ENCODE results near the gene SEPTIN8.

Gene SEPTIN8

DNA sequence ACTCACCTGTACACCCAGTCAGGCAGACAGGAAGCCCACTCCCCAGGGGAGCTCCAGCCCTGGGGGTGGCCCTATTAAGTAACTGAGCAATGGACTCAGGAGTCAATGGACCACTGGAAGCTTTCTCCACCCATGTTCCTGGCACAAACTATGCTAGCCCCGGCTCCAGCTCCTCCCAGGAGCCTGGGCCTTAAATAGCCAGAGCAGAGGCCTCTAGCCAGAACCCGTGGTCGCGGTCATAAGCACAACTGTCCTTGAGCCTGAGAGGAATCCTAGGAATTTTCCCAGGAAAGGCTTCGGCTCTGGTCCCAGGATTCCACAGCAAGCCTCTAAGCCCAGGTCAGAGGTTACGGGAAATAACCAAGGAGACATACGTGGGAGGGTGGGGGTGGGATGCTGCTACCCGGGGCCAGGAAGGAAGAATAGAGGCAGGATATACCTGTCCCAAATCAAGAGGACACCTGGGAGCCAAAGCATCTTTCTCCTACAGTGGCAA lies 5.5 kb downstream of the SEPTIN8 start:
- H3K79me2 ChIP-seq (ENCODE audit: low read length), result peaks cover 13% of the 10 kb centered on the region
- H3K4me3 ChIP-seq (ENCODE audit: low read length), result no peak overlapping the region
- H3K36me3 ChIP-seq (replicated peaks; ENCODE audit: low read depth, low read length), result no peaks in the 10 kb centered on the region
- no peak overlapping the region for H2AFZ ChIP-seq (ENCODE audit: low read depth, low read length)
- no peaks in the 10 kb centered on the region for H3K4me1 ChIP-seq (ENCODE audit: low read length)
- 0 out of 2 replicates have a peak, but pooled peaks cover 4% of the 10 kb centered on the region for H4K20me1 ChIP-seq (ENCODE audit: insufficient read depth, low read length)
- H3K9ac ChIP-seq (ENCODE audit: low read length), result no peak overlapping the region
- no peak overlapping the region for H3K27ac ChIP-seq (ENCODE audit: low read length)
- H3K9me3 ChIP-seq (ENCODE audit: insufficient read depth, low read length), result no peaks in the 10 kb centered on the region
- TF ChIP-seq, protein P1, sequence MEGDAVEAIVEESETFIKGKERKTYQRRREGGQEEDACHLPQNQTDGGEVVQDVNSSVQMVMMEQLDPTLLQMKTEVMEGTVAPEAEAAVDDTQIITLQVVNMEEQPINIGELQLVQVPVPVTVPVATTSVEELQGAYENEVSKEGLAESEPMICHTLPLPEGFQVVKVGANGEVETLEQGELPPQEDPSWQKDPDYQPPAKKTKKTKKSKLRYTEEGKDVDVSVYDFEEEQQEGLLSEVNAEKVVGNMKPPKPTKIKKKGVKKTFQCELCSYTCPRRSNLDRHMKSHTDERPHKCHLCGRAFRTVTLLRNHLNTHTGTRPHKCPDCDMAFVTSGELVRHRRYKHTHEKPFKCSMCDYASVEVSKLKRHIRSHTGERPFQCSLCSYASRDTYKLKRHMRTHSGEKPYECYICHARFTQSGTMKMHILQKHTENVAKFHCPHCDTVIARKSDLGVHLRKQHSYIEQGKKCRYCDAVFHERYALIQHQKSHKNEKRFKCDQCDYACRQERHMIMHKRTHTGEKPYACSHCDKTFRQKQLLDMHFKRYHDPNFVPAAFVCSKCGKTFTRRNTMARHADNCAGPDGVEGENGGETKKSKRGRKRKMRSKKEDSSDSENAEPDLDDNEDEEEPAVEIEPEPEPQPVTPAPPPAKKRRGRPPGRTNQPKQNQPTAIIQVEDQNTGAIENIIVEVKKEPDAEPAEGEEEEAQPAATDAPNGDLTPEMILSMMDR (IDR thresholded peaks at IDR 0.05; ENCODE audit: low read depth, low read length), result no peak
- no peak for TF ChIP-seq EZH2phosphoT487 (IDR thresholded peaks at IDR 0.05; ENCODE audit: low read depth)
- no peak overlapping the region for H3K4me2 ChIP-seq (ENCODE audit: low read length)
- no peaks in the 10 kb centered on the region for H3K27me3 ChIP-seq (ENCODE audit: low read depth, low read length)

DNA sequence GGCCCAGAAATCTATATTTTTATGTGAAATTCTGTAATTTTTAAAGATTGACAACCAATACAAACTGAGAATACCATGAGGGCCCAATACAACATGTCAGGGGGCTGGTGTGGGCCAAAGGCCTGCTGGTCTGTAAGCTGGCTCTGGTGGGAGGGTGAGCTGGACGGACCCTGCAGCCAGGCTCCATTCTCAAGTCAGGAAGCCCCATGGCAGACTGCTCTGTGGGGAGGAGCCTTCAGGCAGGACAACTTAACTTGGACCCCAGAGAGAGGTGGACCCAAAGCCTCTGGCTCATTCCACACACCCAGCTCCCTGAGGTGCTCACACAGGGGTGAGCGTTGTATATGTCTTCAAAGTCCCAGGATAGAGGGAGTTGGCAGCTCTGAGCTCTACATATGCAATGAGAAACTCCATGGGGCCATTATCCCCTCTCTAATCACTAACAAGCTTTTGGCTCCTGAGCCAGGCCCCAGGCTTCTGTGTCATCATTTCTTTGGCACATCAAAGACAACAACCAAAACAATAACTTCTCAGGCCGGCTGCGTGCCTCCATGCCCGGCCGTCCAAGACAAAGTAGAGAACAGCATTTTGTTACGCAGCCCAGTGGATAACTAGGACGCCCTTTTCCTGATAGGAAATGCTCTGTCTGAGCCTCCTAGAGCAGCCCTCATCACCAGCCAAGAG lies 6.4 kb downstream of the SEPTIN8 start:
- H3K9ac ChIP-seq (ENCODE audit: low read length), result no peak overlapping the region
- H2AFZ ChIP-seq (ENCODE audit: low read depth, low read length), result no peak overlapping the region
- H3K9me3 ChIP-seq (ENCODE audit: insufficient read depth, low read length), result no peaks in the 10 kb centered on the region
- 0 out of 2 replicates have a peak, but pooled peaks cover 4% of the 10 kb centered on the region for H4K20me1 ChIP-seq (ENCODE audit: insufficient read depth, low read length)
- no peak overlapping the region for H3K4me3 ChIP-seq (ENCODE audit: low read length)
- H3K27ac ChIP-seq (ENCODE audit: low read length), result no peak overlapping the region
- no peak overlapping the region for H3K4me2 ChIP-seq (ENCODE audit: low read length)
- H3K36me3 ChIP-seq (replicated peaks; ENCODE audit: low read depth, low read length), result no peaks in the 10 kb centered on the region
- TF ChIP-seq EZH2phosphoT487 (IDR thresholded peaks at IDR 0.05; ENCODE audit: low read depth), result no peak
- TF ChIP-seq, protein P1 (IDR thresholded peaks at IDR 0.05; ENCODE audit: low read depth, low read length), result no peak
- no peaks in the 10 kb centered on the region for H3K27me3 ChIP-seq (ENCODE audit: low read depth, low read length)
- H3K4me1 ChIP-seq (ENCODE audit: low read length), result no peaks in the 10 kb centered on the region
- peaks cover 9% of the 10 kb centered on the region; the same call in 1 of the 2 replicates for H3K79me2 ChIP-seq (ENCODE audit: low read length)

DNA sequence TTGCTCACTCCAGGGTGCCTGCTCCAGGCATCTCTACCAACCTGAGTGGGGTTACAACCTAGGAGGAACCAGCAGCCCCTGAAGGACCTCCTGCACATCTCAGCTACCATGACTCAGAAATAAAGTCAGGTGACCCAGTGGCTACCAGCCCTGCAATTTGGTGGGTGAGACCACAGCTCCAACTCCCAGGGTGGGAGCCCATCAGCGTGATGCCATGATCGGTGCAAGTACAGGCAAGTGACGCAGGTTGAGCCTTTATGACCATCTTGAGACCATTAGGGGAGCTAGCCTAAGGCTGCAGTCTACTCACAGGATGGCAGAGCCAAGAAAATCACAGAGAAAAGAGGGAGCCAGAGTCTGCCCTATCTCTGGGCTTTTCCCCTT lies 8.6 kb downstream of the SEPTIN8 start:
- TF ChIP-seq, protein P1 (IDR thresholded peaks at IDR 0.05; ENCODE audit: low read depth, low read length), result no peak
- no peak for TF ChIP-seq EZH2phosphoT487 (IDR thresholded peaks at IDR 0.05; ENCODE audit: low read depth)
- Histone ChIP-seq H3K79me2 (ENCODE audit: low read length) (no peaks in the 10 kb centered on the region), H3K4me2 (ENCODE audit: low read length) (no peak overlapping the region), H3K9me3 (ENCODE audit: insufficient read depth, low read length) (no peaks in the 10 kb centered on the region), H2AFZ (ENCODE audit: low read depth, low read length) (no peak overlapping the region), H3K27me3 (ENCODE audit: low read depth, low read length) (no peaks in the 10 kb centered on the region), H3K4me3 (ENCODE audit: low read length) (no peak overlapping the region), H3K36me3 (replicated peaks; ENCODE audit: low read depth, low read length) (no peaks in the 10 kb centered on the region), H4K20me1 (ENCODE audit: insufficient read depth, low read length) (0 out of 2 replicates have a peak, but pooled peaks cover 4% of the 10 kb centered on the region), H3K9ac (ENCODE audit: low read length) (no peak overlapping the region), H3K4me1 (ENCODE audit: low read length) (no peaks in the 10 kb centered on the region), H3K27ac (ENCODE audit: low read length) (no peak overlapping the region)

DNA sequence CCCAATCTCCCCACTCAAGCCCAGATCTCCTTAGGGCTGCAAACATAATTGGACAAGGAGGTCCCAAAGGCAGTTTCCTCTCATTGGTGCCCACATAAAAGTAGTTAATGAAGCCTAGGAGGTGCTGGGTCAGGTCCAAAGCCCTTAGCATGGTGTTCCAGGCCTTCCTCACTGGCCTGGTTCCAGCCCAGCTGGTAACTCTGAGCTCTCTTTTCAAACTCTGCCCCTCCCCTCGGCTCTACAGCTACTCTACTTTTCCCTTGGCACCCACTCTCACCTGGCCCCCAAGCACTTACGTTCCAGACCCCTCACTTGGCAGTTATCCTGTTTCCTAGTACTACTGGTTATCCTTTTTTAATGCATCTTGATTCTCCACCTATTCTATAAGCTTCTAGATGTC lies 9.9 kb downstream of the SEPTIN8 start:
- Histone ChIP-seq H4K20me1 (ENCODE audit: insufficient read depth, low read length) (0 out of 2 replicates have a peak, but pooled peaks cover 4% of the 10 kb centered on the region), H3K4me2 (ENCODE audit: low read length) (no peak overlapping the region), H3K79me2 (ENCODE audit: low read length) (no peaks in the 10 kb centered on the region), H3K27me3 (ENCODE audit: low read depth, low read length) (no peaks in the 10 kb centered on the region), H3K4me3 (ENCODE audit: low read length) (no peak overlapping the region), H3K4me1 (ENCODE audit: low read length) (no peaks in the 10 kb centered on the region), H3K36me3 (replicated peaks; ENCODE audit: low read depth, low read length) (no peaks in the 10 kb centered on the region), H3K27ac (ENCODE audit: low read length) (no peak overlapping the region), H3K9ac (ENCODE audit: low read length) (no peak overlapping the region), H2AFZ (ENCODE audit: low read depth, low read length) (no peak overlapping the region), H3K9me3 (ENCODE audit: insufficient read depth, low read length) (no peaks in the 10 kb centered on the region)
- TF ChIP-seq, protein P1 (IDR thresholded peaks at IDR 0.05; ENCODE audit: low read depth, low read length), result no peak
- TF ChIP-seq EZH2phosphoT487 (IDR thresholded peaks at IDR 0.05; ENCODE audit: low read depth), result no peak
